Measurements from ENCODE around the gene CAMKMT.

The CAMKMT gene

DNA sequence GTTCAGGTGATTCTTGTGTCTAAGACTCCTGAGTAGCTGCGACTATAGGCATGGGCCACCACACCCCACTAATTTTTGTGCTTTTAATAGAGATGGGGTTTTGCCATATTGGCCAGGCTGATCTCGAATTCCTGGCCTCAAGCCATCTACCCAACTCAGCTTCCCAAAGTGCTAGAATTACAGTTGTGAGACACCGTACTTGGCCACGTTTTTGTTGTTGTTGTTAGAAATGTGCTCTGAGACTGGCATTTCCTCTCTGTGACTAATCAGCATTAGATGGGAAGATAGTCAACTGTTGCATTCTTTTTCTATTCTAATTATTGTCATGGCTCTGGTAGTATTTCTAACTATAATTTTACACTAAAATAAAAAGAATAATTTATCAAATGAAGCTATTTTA lies 191.7 kb downstream of the CAMKMT start:
- no peak overlapping the region for H3K27ac Mint-ChIP-seq
- no peaks in the 10 kb centered on the region for H3K9me3 Mint-ChIP-seq (ENCODE audit: low read depth)
- H3K27me3 Mint-ChIP-seq = no peaks in the 10 kb centered on the region
- peaks cover 2% of the 10 kb centered on the region for H3K4me1 Mint-ChIP-seq (ENCODE audit: low read depth)
- no peak overlapping the region for H3K4me3 Mint-ChIP-seq
- peaks cover 31% of the 10 kb centered on the region for H3K36me3 Mint-ChIP-seq

- H3K4me3 Mint-ChIP-seq = no peak overlapping the region
- H3K27ac Mint-ChIP-seq = no peak overlapping the region
- peaks cover 5% of the 10 kb centered on the region for H3K4me1 Mint-ChIP-seq (ENCODE audit: low read depth)
- peaks cover 22% of the 10 kb centered on the region for H3K36me3 Mint-ChIP-seq
- no peaks in the 10 kb centered on the region for H3K9me3 Mint-ChIP-seq (ENCODE audit: low read depth)
- H3K27me3 Mint-ChIP-seq = no peaks in the 10 kb centered on the region
Measured at GRCh38 chr2:44555700-44556099, 194.0 kb downstream of the CAMKMT start.

DNA sequence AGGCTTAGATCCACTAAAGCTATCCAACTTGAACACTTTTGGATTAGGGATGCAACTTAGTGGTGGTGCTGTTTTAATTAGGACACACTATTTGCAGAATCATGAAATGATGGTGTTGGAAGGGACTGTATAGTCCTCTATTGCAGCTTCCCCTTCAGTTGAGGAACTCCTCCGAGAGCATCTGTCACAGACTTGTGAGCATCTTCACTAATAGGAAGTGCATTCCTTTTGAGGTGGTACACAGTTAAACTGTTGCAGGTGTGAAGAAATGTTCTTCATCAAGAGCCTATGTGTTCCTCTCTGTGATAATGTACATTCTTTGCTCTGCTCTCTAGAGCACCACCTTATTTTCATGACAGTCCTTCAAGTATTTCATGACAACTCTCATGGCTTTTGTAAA lies 197.4 kb downstream of the CAMKMT start:
- Mint-ChIP-seq H3K36me3 (peaks cover 31% of the 10 kb centered on the region), H3K27ac (no peak overlapping the region), H3K27me3 (no peaks in the 10 kb centered on the region), H3K9me3 (ENCODE audit: low read depth) (no peaks in the 10 kb centered on the region), H3K4me3 (no peak overlapping the region), H3K4me1 (ENCODE audit: low read depth) (peaks cover 5% of the 10 kb centered on the region)

GRCh38 chr2:44560352-44560751 lies 198.6 kb downstream of the CAMKMT start:
- peaks cover 5% of the 10 kb centered on the region for H3K4me1 Mint-ChIP-seq (ENCODE audit: low read depth)
- H3K36me3 Mint-ChIP-seq = peaks cover 24% of the 10 kb centered on the region
- no peak overlapping the region for H3K27ac Mint-ChIP-seq
- no peak overlapping the region for H3K4me3 Mint-ChIP-seq
- no peaks in the 10 kb centered on the region for H3K27me3 Mint-ChIP-seq
- no peaks in the 10 kb centered on the region for H3K9me3 Mint-ChIP-seq (ENCODE audit: low read depth)

GRCh38 chr2:44560941-44561340 lies 199.2 kb downstream of the CAMKMT start:
- Mint-ChIP-seq H3K36me3 (peaks cover 19% of the 10 kb centered on the region), H3K27me3 (no peaks in the 10 kb centered on the region), H3K9me3 (ENCODE audit: low read depth) (no peaks in the 10 kb centered on the region), H3K27ac (no peak overlapping the region), H3K4me1 (ENCODE audit: low read depth) (peaks cover 5% of the 10 kb centered on the region), H3K4me3 (no peak overlapping the region)

DNA sequence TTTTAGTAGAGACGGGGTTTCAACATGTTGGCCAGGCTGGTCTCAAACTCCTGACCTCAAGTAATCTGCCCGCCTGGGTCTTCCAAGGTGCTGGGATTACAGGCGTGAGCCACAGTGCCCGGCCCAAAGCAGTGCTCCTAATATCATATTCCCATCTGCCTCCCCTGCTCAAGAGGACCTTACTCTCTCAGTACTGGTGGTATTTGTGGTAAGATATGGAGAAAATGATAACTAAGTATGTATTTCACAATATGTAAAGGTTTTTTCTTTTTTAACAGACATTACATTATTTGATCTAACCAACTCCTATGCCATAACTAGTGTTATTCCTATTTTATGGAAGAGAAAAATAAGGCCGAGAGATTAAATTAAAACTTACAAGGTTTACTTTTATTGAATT lies 201.0 kb downstream of the CAMKMT start:
- peaks cover 21% of the 10 kb centered on the region for H3K36me3 Mint-ChIP-seq
- no peaks in the 10 kb centered on the region for H3K27me3 Mint-ChIP-seq
- H3K4me3 Mint-ChIP-seq = no peak overlapping the region
- peaks cover 5% of the 10 kb centered on the region for H3K4me1 Mint-ChIP-seq (ENCODE audit: low read depth)
- no peaks in the 10 kb centered on the region for H3K9me3 Mint-ChIP-seq (ENCODE audit: low read depth)
- H3K27ac Mint-ChIP-seq = no peak overlapping the region

GRCh38 chr2:44564752-44565151 lies 203.0 kb downstream of the CAMKMT start:
- Mint-ChIP-seq H3K4me1 (ENCODE audit: low read depth) (peaks cover 15% of the 10 kb centered on the region), H3K27ac (no peak overlapping the region), H3K9me3 (ENCODE audit: low read depth) (no peaks in the 10 kb centered on the region), H3K27me3 (no peaks in the 10 kb centered on the region), H3K4me3 (no peak overlapping the region), H3K36me3 (peaks cover 14% of the 10 kb centered on the region)

DNA sequence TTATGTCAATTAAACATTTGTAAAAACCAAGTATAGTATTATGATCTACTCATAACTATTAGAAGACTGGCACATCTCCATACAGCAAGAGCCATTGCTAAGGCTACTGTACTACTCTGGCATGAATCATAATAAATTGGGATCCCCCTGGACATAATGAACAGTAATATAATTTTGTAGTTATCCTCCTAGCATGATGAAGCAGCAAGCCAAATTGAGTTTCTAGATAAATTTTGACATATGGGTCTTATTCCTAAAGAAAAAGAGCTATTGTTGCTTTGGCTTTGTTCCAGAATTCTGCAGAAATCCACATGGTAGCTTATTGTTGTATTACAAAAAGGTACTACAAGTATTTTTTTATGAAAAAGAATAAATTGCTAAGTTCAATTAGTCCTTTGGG lies 204.3 kb downstream of the CAMKMT start:
- Mint-ChIP-seq H3K4me1 (ENCODE audit: low read depth) (peaks cover 28% of the 10 kb centered on the region), H3K9me3 (ENCODE audit: low read depth) (no peaks in the 10 kb centered on the region), H3K4me3 (no peak overlapping the region), H3K27me3 (no peaks in the 10 kb centered on the region), H3K27ac (no peak overlapping the region), H3K36me3 (peaks cover 14% of the 10 kb centered on the region)

DNA sequence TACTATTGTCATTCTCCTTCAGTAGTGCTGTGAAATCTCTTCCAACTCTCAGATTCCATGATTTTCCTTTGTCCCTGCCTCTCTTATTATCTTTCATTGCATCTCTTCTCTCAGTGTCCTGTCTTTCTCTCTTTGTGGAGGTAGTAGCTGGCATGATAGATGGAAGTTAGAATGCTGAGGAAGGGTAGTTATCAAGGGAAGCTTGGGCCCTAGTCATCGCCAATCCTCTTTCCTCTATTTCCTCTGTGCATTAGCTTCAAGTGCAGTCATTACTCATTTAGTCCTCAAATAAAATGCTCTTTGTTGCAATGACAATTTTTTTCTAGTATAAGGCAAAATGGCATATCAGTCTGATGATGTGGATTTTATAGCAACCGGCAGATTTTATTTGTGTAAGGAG lies 207.7 kb downstream of the CAMKMT start:
- Mint-ChIP-seq H3K36me3 (peaks cover 7% of the 10 kb centered on the region), H3K4me1 (ENCODE audit: low read depth) (peaks cover 45% of the 10 kb centered on the region), H3K4me3 (no peak overlapping the region), H3K27ac (no peak overlapping the region), H3K9me3 (ENCODE audit: low read depth) (no peaks in the 10 kb centered on the region), H3K27me3 (no peaks in the 10 kb centered on the region)

- peaks cover 45% of the 10 kb centered on the region for H3K4me1 Mint-ChIP-seq (ENCODE audit: low read depth)
- peak overlapping the region; percentile 24 for H3K4me3 Mint-ChIP-seq
- no peak overlapping the region for H3K27ac Mint-ChIP-seq
- H3K36me3 Mint-ChIP-seq = peaks cover 7% of the 10 kb centered on the region
- no peaks in the 10 kb centered on the region for H3K9me3 Mint-ChIP-seq (ENCODE audit: low read depth)
- H3K27me3 Mint-ChIP-seq = no peaks in the 10 kb centered on the region
Measured at GRCh38 chr2:44570271-44570670, 208.5 kb downstream of the CAMKMT start.

GRCh38 chr2:44570777-44571176 lies 209.0 kb downstream of the CAMKMT start:
- Mint-ChIP-seq H3K4me3 (peak overlapping the region; percentile 24), H3K27ac (no peak overlapping the region), H3K27me3 (no peaks in the 10 kb centered on the region), H3K36me3 (peaks cover 7% of the 10 kb centered on the region), H3K4me1 (ENCODE audit: low read depth) (peaks cover 45% of the 10 kb centered on the region), H3K9me3 (ENCODE audit: low read depth) (no peaks in the 10 kb centered on the region)

DNA sequence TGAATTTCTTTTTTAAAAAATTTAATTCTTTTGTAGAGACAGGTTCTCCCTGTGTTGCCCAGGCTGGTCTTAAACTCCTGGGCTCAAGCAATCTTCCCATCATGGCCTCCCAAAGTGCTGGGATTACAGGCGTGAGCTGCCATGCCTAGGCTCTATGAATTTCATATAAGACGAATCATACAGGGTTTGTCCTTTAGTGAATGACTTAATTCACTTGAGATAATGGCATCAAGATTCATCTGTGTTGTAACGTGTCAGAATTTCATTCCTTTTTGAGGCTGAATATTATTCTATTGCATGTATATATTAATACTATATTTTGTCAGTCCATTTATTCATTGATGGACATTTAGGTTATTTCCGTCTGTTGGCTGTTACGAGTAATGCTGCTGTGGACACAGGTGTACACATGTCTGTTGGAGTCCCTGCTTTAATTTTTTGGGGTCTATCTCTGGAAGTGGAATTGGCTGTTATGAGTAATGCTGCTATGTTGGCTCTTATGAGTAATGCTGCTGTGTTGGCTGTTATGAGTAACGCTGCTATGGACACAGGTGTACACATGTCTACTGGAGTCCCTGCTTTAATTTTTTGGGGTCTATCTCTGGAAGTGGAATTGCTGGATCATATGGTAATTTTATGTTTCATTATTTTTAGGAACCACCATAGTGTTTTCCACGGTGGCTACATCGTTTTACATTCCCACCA lies 210.6 kb downstream of the CAMKMT start:
- H3K4me3 Mint-ChIP-seq = no peak overlapping the region
- peak overlapping the region; percentile 3 for H3K27ac Mint-ChIP-seq
- peaks cover 53% of the 10 kb centered on the region for H3K4me1 Mint-ChIP-seq (ENCODE audit: low read depth)
- no peaks in the 10 kb centered on the region for H3K27me3 Mint-ChIP-seq
- peaks cover 2% of the 10 kb centered on the region for H3K36me3 Mint-ChIP-seq
- no peaks in the 10 kb centered on the region for H3K9me3 Mint-ChIP-seq (ENCODE audit: low read depth)

DNA sequence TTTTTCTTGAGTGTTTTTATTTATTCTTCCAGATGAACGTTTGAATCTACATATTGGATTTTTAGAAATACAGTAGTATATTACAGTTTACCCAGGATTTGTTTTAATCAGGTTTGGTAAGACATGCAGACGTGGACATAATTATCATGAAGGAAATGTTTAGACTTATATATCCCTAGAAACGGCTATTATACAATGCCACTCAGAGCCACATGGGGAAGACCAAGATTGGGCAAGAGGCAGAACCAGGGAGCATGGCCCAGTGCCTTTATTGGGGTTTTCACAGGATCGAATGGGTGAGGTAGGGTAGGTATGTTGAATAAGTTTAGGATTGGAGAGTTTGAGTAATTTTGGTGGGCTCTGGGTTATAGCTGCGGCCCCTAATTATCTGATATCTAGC lies 212.2 kb downstream of the CAMKMT start:
- peaks cover 2% of the 10 kb centered on the region for H3K36me3 Mint-ChIP-seq
- H3K27me3 Mint-ChIP-seq = no peaks in the 10 kb centered on the region
- H3K9me3 Mint-ChIP-seq (ENCODE audit: low read depth) = no peaks in the 10 kb centered on the region
- H3K27ac Mint-ChIP-seq = no peak overlapping the region
- no peak overlapping the region for H3K4me3 Mint-ChIP-seq
- peaks cover 58% of the 10 kb centered on the region for H3K4me1 Mint-ChIP-seq (ENCODE audit: low read depth)

DNA sequence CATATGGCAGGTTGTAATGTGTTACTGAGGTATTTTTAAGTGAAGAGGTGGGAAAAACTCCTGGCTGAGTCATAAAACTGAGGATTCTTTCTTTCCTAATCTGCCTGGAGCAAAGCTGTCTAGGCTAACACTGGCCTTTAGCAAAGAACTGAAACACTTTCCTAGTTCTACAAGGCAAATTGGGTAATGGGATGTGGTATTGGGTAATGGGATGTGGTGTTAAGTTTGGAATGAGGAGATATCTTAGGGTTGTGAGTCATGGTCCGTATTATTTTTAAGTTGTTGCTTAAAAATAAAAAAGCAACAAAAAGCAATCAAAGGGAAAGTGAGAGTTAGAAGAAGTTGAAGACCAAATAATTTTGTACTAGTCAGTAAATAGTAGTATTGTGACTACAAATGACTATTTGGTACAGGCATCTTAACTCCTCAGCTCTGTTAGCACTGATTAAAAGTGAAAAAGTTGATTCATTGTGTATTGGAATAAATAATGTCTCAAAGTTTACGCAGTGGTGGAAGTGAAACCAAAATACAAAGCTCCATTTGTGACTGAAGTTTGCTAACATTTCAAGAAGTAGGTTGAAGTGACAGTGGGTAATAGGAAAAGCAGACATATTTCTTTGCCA lies 216.8 kb downstream of the CAMKMT start:
- peak overlapping the region; percentile 69 for H3K27ac Mint-ChIP-seq
- H3K9me3 Mint-ChIP-seq (ENCODE audit: low read depth) = no peaks in the 10 kb centered on the region
- H3K27me3 Mint-ChIP-seq = no peaks in the 10 kb centered on the region
- H3K4me3 Mint-ChIP-seq = peak overlapping the region; percentile 22
- peaks cover 3% of the 10 kb centered on the region for H3K36me3 Mint-ChIP-seq
- peaks cover 48% of the 10 kb centered on the region for H3K4me1 Mint-ChIP-seq (ENCODE audit: low read depth)

DNA sequence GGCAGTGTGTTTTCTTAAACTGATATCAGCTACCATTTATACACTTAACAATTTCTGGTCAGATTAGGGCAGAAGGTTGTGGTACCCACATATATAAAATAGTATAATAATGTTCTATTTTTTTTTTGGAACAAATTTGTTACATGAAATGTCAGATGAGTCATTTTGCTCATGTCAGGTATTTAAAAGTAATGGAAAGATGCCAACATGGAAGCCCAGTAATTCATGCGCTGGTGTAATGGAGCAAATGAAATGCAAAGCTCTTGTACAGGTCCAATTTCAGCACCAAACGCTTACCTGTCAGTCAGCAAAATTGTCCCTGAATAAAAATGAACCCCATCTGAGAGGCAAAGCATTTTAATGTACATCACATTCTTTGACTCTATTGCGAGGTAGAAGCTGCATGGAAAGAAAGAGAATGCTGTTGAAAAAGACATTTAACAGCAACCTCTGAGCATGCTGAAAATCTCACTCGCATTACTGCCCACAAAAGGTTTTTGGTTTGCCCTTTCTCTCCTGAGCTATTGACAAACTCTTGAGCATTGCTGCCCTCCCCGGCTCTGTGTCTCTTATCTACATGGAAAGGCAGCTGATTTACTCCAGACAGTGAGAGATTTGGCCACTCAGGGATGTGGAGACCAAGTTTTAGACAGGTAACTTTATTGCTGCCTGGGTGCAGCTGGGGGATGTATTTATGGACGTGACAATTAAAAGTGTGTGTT lies 217.5 kb downstream of the CAMKMT start:
- H3K9me3 Mint-ChIP-seq (ENCODE audit: low read depth) = no peaks in the 10 kb centered on the region
- H3K36me3 Mint-ChIP-seq = peaks cover 3% of the 10 kb centered on the region
- no peaks in the 10 kb centered on the region for H3K27me3 Mint-ChIP-seq
- peaks cover 47% of the 10 kb centered on the region for H3K4me1 Mint-ChIP-seq (ENCODE audit: low read depth)
- peak overlapping the region; percentile 22 for H3K4me3 Mint-ChIP-seq
- H3K27ac Mint-ChIP-seq = peak overlapping the region; percentile 81
